NB4 (cell line): ENCODE measurements around the gene ZNF784.

ENCODE experiments used
- DNase-seq: peaks from one replicate; pipeline ENCODE4 v3.0.0; 2010; ENCODE audit warnings: low read depth
- H3K4me3 ChIP-seq: one replicate; pipeline ENCODE4 v1.5.1; 2011; ENCODE audit warnings: mild to moderate bottlenecking, low read depth, low read length, moderate library complexity
- CTCF ChIP-seq: IDR thresholded peaks from one replicate; pipeline ENCODE4 v1.5.1; 2012; ENCODE audit warnings: low read depth, low read length
- MAX ChIP-seq: IDR thresholded peaks from 2 replicates; pipeline ENCODE4 v1.6.1; 2011; ENCODE audit warnings: low read depth, low read length
- MYC ChIP-seq: IDR thresholded peaks from 2 replicates; pipeline ENCODE4 v1.6.1; 2011; ENCODE audit warnings: low read depth, low read length
- POLR2A ChIP-seq: IDR thresholded peaks from 2 replicates; pipeline ENCODE4 v1.6.1; 2011; ENCODE audit warnings: mild to moderate bottlenecking; ENCODE audit not compliant: insufficient read length; ENCODE audit errors: extremely low read depth

The ZNF784 gene

GRCh38 chr19:55644842-55645511 lies 20.6 kb upstream of the ZNF784 start:
- TF ChIP-seq POLR2A (no peak), MAX (no peak), MYC (no peak), CTCF (no peak)
- DNase-seq, result no peak
- peak overlapping the region; percentile 78 for H3K4me3 ChIP-seq

- no peak for DNase-seq
- H3K4me3 ChIP-seq, result peak overlapping the region; percentile 78
These were observed 19.9 kb upstream of the ZNF784 start for GRCh38 chr19:55644191-55644833.

GRCh38 chr19:55643887-55644176 lies 19.5 kb upstream of the ZNF784 start:
- no peak for DNase-seq
- TF ChIP-seq CTCF, result no peak
- peak overlapping the region; percentile 78 for H3K4me3 ChIP-seq

More at GRCh38 chr19:55644191-55644833, 19.9 kb upstream of the ZNF784 start:
- TF ChIP-seq MYC (no peak), CTCF (no peak), POLR2A (no peak), MAX (no peak)

GRCh38 chr19:55643003-55643886 lies 18.9 kb upstream of the ZNF784 start, which contains the start of gene ZNF581:
Gene ZNF581 (plus strand): TSS chr19:55643649. CDS start chr19:55644572, 923 bp downstream.
- peak within 1 kb of the TSS; percentile 78 for H3K4me3 ChIP-seq
- peak; percentile 77 for DNase-seq
- TF ChIP-seq CTCF, result no peak
- TF ChIP-seq MYC, result peak; percentile 48; the same call in 1 of the 2 replicates

- DNase-seq, result no peak
- no peak for TF ChIP-seq MYC
- TF ChIP-seq POLR2A, result no peak
- no peak for TF ChIP-seq CTCF
- TF ChIP-seq MAX, result no peak
- peak overlapping the region; percentile 78 for H3K4me3 ChIP-seq
These were observed 18.0 kb upstream of the ZNF784 start for GRCh38 chr19:55642153-55643002.
